ENCODE measurements around the gene CYB561D2. TPM values are rescaled to one million over a fixed set of nuclear protein-coding genes. Genes with fewer than 3 reads are reported as not detected.

Gene CYB561D2
- total and polyA plus RNA-seq, 7 donors: 6.8 to 46.0 (median 10.8) TPM

GRCh38 chr3:50333744-50334328 is 16.8 kb upstream of the CYB561D2 start:
- no peak for TF ChIP-seq POLR2A (IDR thresholded peaks at IDR 0.05)
- TF ChIP-seq POLR2AphosphoS5 (IDR thresholded peaks at IDR 0.05): peak in 3 of 4 donors; percentile 31 to 51 (median 42)
- peak in 1 of 4 donors; percentile 25 for TF ChIP-seq EP300 (IDR thresholded peaks at IDR 0.05)
- TF ChIP-seq, protein P1, sequence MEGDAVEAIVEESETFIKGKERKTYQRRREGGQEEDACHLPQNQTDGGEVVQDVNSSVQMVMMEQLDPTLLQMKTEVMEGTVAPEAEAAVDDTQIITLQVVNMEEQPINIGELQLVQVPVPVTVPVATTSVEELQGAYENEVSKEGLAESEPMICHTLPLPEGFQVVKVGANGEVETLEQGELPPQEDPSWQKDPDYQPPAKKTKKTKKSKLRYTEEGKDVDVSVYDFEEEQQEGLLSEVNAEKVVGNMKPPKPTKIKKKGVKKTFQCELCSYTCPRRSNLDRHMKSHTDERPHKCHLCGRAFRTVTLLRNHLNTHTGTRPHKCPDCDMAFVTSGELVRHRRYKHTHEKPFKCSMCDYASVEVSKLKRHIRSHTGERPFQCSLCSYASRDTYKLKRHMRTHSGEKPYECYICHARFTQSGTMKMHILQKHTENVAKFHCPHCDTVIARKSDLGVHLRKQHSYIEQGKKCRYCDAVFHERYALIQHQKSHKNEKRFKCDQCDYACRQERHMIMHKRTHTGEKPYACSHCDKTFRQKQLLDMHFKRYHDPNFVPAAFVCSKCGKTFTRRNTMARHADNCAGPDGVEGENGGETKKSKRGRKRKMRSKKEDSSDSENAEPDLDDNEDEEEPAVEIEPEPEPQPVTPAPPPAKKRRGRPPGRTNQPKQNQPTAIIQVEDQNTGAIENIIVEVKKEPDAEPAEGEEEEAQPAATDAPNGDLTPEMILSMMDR (IDR thresholded peaks at IDR 0.05): no peak
- Histone ChIP-seq H3K4me3 (no peak overlapping the region), H3K9me3 (no peaks in the 10 kb centered on the region), H3K4me1 (peaks cover 0 to 55% (median 55%) of the 10 kb centered on the region in 4 donors), H3K27me3 (no peaks in the 10 kb centered on the region), H3K27ac (peak overlapping the region; percentile 93 to 100 (median 98)), H3K36me3 (peaks cover 18 to 29% (median 23%) of the 10 kb centered on the region in 4 donors)
- intact Hi-C loops (cut with DNase I): no loop called here
- 73 to 78% methylated on average over 12 of the region's 12 CpGs for WGBS, 2 donors
- no peak for DNase-seq

DNA sequence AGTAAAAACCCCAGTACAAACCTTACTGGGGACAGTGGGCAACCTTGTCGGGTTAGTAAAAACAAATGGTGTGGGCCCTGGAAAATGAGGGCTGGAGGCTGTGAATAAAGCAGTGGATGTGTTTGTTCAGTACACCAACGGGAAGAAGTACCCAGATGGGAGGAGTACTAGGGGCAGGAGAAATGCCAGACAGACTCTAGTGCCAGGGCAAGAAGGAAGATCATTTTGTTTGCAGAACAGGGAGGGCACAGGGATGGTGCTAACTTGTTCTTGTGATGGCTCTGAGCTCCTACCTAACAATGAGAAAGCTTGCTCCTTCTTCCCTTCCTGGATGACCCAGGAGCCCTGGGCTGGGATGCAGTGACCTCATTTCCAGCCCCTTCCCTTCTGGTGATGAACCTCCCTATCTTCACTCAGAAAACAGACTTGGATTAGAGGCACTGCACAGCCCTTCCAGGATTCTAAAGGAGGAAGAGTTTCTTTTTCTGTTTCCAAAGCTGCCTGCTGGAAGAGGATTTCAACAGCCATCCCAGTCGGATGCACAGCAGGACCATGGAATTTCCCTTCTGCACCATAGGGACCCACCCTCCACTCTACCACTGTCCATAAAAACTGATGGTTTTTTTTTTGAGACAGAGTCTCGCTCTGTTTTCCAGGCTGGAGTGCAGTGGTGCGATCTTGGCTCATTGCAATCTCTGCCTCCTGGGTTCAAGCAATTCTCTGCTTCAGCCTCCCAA is 16.2 kb upstream of the CYB561D2 start:
- H3K4me3 ChIP-seq: no peak overlapping the region
- intact Hi-C loops (cut with DNase I): no loop called here
- peaks cover 18 to 28% (median 21%) of the 10 kb centered on the region in 4 donors for H3K36me3 ChIP-seq
- H3K27ac ChIP-seq: peak overlapping the region; percentile 93 to 100 (median 98)
- H3K27me3 ChIP-seq: no peaks in the 10 kb centered on the region
- no peak for TF ChIP-seq EP300 (IDR thresholded peaks at IDR 0.05)
- TF ChIP-seq, protein P1 (IDR thresholded peaks at IDR 0.05): no peak
- no peak for TF ChIP-seq POLR2A (IDR thresholded peaks at IDR 0.05)
- no peak for TF ChIP-seq POLR2AphosphoS5 (IDR thresholded peaks at IDR 0.05)
- H3K4me1 ChIP-seq: peaks cover 0 to 59% (median 57%) of the 10 kb centered on the region in 4 donors
- H3K9me3 ChIP-seq: no peaks in the 10 kb centered on the region
- no peak for DNase-seq
- WGBS, 2 donors: 56 to 65% methylated on average over 5 of the region's 5 CpGs

GRCh38 chr3:50336452-50337174 is 14.0 kb upstream of the CYB561D2 start:
- Histone ChIP-seq H3K9me3 (no peaks in the 10 kb centered on the region), H3K27me3 (no peaks in the 10 kb centered on the region), H3K27ac (peak overlapping the region; percentile 93 to 100 (median 98)), H3K4me3 (peak overlapping the region; percentile 69 to 83 (median 77)), H3K4me1 (peaks cover 0 to 80% (median 78%) of the 10 kb centered on the region in 4 donors), H3K36me3 (peaks cover 0 to 7% (median 2%) of the 10 kb centered on the region in 4 donors)
- no peak for DNase-seq
- no peak for TF ChIP-seq EP300 (IDR thresholded peaks at IDR 0.05)
- no peak for TF ChIP-seq POLR2A (IDR thresholded peaks at IDR 0.05)
- intact Hi-C loops (cut with DNase I): no loop called here
- WGBS, 2 donors: 1% methylated on average over 31 of the region's 31 CpGs

DNA sequence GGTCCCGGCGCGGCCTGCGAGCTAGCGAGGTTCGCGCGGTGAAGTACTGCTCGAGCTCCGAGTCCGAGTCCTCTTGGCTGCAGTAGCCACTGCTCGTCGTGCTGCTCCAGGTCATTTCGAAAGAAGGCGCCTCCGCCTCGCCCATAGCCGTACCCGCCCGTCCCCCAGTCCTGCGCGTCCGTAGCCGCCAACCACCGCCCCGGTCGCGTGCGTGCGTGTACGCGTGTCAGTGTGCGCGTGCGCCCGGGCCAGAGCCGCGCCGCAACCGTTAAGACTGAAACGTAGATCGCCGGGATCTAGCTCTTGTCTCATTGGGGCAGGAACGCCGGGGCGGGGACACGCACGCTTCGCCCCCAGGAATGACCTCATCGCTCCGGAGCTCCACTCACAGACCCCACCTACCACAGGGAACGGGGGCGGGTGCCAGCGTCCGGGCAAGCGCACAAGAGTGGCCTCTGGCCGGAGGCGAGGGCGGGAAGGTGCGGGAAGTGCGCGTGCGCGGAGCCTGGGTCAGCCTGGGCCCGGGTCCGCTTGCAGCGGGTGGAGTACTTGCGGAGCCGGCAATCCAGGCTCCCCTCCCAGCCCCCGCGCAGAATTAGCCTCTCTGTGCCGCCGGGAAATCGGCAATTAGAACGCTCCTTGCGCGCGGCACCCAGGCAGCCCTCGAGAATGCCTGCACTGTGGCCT is 13.3 kb upstream of the CYB561D2 start:
- intact Hi-C loops (cut with DNase I): no loop called here
- Histone ChIP-seq H3K9me3 (no peaks in the 10 kb centered on the region), H3K36me3 (no peaks in the 10 kb centered on the region), H3K4me1 (peaks cover 0 to 81% (median 79%) of the 10 kb centered on the region in 4 donors), H3K27ac (peak overlapping the region; percentile 93 to 100 (median 98)), H3K4me3 (peak overlapping the region; percentile 69 to 83 (median 77)), H3K27me3 (no peaks in the 10 kb centered on the region)
- peak; percentile 100 for DNase-seq
- peak; percentile 72 to 77 for TF ChIP-seq POLR2A (IDR thresholded peaks at IDR 0.05)
- TF ChIP-seq, protein P1 (IDR thresholded peaks at IDR 0.05): no peak
- TF ChIP-seq EP300 (IDR thresholded peaks at IDR 0.05): no peak
- TF ChIP-seq POLR2AphosphoS5 (IDR thresholded peaks at IDR 0.05): peak; percentile 93 to 98 (median 95)
- WGBS, 2 donors: 0% methylated on average over 79 of the region's 79 CpGs
